Putamen (tissue), 1 donor: Measurements from ENCODE around the gene AP4E1.
"Not testable (repeated sequence)": the region's sequence is repeated elsewhere in the genome, so short reads cannot be mapped to it uniquely, and the experiment has no call there.

Source experiments
- DNase-seq: peaks from one replicate; pipeline ENCODE4 v3.0.0-alpha.2; 2016; ENCODE audit warnings: low spot score

Gene AP4E1

DNA sequence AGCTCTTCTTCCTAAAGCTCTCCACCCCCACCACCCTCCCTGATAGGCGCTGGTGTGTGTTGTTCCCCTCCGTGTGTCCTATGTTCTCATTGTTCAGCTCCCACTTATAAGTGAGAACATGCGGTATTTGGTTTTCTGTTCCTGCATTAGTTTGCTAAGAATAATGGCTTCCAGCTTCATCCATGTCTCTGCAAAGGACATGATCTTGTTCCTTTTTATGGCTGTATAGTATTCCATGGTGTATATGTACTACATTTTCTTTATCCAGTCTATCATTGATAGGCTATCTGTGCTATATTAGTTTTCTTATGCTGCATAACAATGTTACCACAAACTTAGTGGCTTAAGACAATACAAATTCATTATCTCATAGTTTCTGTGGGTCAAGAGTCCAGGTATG lies 42.3 kb downstream of the AP4E1 start:
- DNase-seq = not testable (repeated sequence)

DNA sequence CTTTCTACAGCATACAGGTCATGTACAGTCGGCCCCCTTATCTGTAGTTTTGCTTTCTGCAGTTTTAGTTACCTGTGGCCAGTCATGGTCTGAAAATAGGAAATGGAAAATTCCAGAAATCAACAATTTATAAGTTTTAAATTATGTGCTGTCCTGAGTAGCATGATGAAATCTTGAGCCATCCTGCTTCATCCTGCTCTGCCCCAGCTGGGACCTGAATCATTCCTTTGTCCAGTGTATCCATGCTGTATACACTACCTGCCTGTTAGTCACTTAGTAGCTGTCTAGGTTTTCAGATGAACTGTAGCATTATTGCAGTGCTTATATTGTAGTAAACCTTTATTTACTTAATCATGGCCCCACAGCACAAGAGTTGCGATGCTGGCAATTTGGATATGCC lies 44.8 kb downstream of the AP4E1 start:
- DNase-seq = no peak

- DNase-seq = not testable (repeated sequence)
These were observed 46.4 kb downstream of the AP4E1 start for GRCh38 chr15:50954837-50955236.

- no peak for DNase-seq
These were observed 51.2 kb downstream of the AP4E1 start for GRCh38 chr15:50959717-50960116.

DNA sequence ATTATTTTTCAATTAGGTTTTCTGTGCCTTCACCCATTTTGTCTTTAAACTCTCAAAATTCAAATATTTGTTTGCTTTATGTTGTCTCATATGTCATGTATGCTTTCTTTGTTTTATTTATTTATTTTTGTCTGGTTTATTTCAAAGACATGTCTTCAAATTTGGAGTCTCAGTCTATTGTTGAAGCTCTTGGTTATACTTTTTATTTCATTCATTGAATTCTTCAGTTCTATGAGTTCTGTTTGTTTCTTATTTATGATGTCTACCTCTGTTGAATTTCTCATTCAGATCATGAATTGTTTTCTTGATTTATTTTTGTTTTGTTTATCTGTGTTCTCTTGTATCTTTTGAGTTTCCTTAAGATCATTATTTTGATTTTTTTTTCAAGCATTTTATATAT lies 55.6 kb downstream of the AP4E1 start:
- no peak for DNase-seq

GRCh38 chr15:50968353-50968752 lies 59.9 kb downstream of the AP4E1 start:
- no peak for DNase-seq

GRCh38 chr15:50970524-50970923 lies 62.0 kb downstream of the AP4E1 start:
- no peak for DNase-seq

- DNase-seq = no peak
These were observed 62.6 kb downstream of the AP4E1 start for GRCh38 chr15:50971115-50971514.

DNA sequence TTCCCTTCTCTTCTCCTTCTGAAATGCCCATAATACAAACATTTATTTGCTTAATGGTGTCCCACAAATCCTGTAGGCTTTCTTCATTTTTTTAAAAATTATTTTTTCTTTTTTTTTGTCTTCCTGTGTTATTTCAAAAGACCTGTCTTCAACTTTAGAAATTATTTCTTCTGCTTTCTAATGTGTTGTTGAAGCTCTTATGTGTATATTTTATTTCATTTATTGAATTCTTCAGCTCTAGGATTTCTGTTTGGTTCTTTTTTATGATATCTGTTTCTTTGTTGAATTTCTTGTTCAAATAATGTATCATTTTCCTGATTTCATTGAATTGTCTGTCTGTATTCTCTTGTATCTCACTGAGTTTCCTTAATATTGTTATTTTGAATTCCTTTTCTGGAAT lies 63.1 kb downstream of the AP4E1 start:
- DNase-seq = no peak

GRCh38 chr15:50973605-50974004 lies 65.1 kb downstream of the AP4E1 start:
- DNase-seq = no peak

- DNase-seq = no peak
These were observed 68.7 kb downstream of the AP4E1 start for GRCh38 chr15:50977162-50977561.

DNA sequence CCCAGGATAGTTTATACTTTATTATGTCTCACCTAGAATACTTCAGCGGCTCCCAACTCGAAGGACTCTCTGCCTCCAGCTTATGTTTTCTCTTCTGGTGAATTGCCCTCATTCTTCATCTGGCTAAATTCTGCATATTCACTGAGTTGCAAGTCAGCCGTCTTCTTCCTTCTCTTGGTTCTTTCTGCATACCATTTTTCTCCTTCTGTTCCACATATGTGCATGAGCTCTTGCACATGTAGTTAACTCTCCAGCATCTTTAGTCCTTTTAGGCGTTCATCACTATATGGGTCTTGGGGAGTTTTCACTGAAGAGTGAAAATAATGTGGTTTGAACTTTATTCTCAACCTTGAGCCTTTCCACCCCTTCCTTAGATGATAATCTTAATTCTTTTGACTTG lies 70.1 kb downstream of the AP4E1 start:
- DNase-seq = no peak

GRCh38 chr15:50979041-50979440 lies 70.6 kb downstream of the AP4E1 start:
- DNase-seq = no peak

DNA sequence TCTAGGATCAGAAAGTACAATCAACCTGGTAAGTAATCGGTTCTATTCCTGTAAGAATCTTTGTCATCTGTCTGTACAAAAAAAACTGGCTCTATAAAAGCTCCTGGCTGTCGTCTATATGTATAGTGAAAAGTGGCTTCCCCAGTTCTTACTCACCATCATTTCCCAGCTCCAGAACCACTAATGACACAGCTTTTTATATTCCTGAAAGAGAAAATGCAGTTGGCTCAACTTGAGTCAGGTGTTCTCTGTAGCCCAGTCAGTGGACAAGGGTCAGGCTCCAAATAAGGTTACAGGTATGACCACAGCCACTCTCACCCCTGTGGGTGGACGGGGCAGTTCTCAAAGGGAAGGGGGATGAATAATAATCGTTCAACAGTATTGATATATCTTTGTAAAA lies 85.1 kb downstream of the AP4E1 start:
- DNase-seq = no peak

DNA sequence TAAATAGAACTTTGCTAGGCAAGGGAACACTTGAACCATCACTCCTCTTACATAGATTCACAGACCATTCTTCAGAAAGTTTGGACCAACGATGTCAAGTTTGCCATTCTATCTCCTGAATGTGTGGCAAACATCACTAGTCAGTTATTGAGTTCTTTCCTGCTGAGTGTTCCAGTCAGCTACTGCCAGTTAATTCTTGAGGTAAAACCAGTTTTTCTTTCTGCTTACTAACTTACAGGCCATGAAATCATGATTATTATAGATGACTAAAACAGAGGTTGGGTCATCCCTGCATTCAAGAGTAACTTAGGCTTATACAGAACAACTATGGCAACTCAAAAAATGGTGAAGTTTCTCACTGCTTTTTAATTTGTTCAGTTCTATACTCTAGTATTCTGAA lies 88.2 kb downstream of the AP4E1 start:
- no peak for DNase-seq

DNA sequence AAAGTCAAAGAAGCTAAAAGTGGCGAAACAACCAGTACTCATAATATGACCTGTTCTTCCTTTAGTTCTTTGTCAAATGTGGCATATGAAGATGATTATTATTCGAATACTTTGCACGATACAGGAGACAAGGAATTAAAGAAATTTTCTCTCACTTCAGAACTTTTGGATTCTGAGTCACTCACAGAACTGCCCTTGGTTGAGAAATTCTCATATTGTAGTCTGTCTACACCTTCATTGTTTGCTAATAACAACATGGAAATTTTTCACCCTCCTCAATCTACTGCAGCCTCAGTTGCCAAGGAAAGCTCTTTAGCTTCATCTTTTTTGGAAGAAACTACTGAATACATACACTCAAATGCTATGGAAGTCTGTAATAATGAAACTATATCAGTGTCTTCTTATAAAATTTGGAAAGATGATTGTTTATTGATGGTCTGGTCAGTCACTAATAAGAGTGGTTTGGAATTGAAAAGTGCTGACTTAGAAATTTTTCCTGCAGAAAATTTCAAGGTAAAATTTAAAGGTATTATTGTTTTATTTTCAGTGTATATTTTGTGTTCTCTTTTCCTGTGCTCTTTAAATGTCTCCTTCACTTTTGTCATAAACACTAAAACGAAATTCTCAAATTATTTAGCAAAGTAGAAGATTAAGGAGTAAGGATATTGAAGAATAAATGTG lies 89.0 kb downstream of the AP4E1 start:
- DNase-seq = no peak

- DNase-seq = no peak
These were observed 95.6 kb downstream of the AP4E1 start for GRCh38 chr15:51004103-51004551.

DNA sequence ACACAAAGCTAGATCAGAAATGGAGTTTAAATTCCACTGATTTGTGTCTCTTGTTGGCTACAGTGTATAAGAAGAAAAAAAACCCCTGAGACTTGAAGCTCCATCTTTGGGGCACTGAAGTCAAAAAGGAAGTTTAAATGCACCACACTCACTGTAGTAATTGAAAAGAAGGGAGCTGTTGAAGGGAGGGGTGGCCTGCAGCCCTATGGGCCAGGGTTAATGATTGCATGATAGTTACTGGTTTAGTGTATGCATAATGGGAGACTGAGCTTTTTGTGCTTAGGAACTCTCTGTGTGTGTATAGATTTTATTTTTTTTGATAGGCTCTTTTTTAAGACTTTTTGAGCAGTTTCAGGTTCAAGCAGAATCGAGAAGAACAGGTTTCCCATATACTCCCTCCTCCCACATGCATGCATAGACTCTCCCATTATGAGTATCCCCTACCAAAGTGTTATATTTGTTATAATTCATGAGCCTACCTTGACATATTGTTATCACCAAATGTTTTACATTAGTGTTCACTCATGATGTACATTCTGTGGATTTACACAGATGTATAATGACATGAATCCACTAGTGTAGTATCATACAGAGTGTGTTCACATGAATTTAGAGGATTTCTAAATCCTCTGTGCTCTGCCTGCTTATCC lies 98.0 kb downstream of the AP4E1 start:
- DNase-seq = no peak

- DNase-seq = no peak
These were observed 98.7 kb downstream of the AP4E1 start for GRCh38 chr15:51007131-51007666.

GRCh38 chr15:51011212-51011611 lies 102.7 kb downstream of the AP4E1 start:
- no peak for DNase-seq

DNA sequence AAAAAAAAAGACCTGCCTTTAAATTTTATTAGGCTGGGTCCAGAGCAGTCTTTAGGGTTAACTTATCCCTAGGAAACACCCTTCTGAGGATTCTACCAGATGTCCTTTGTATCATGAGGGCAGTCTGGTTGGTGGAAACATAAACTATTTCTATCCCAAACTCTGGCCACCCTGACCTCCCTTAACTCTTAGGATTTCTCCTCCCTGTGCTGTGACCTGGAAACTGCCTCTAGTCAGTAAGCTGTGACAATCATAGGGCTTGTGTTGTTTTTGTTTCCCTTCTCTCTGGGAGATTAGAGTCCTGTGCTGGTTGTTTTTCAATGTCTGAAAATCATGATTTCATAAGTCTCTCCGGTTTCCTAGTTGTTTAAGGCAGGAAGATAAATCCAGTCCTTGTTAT lies 108.1 kb downstream of the AP4E1 start:
- DNase-seq = no peak

GRCh38 chr15:51022206-51022605 lies 113.7 kb downstream of the AP4E1 start:
- no peak for DNase-seq

GRCh38 chr15:51023499-51023898 lies 115.0 kb downstream of the AP4E1 start:
- DNase-seq = no peak
